ENCODE measurements around the gene XRCC4. TPM values are rescaled to one million over a fixed set of nuclear protein-coding genes. Genes with fewer than 3 reads are reported as not detected.

Gene XRCC4
- total and polyA plus RNA-seq, 4 donors = 2.3 to 4.9 (median 3.0) TPM

- DNase-seq (ENCODE audit: low spot score) = no peak
- no peaks in the 10 kb centered on the region for H3K36me3 ChIP-seq (ENCODE audit: control insufficient read depth in 4 of 4, insufficient read depth in 3 of 4, low read depth in 1 of 4, low read length in 3 of 4)
- H3K4me1 ChIP-seq (ENCODE audit: control insufficient read depth in 4 of 4, insufficient read depth in 4 of 4, low read length in 3 of 4) = peaks cover 0 to 30% (median 5%) of the 10 kb centered on the region in 4 donors
- TF ChIP-seq YY1 (IDR thresholded peaks at IDR 0.05) (no peak), FOXA2 (IDR thresholded peaks at IDR 0.05) (no peak), ZBTB33 (IDR thresholded peaks at IDR 0.05) (no peak), GABPA (IDR thresholded peaks at IDR 0.05 in 1 of 2, conservative IDR thresholded peaks at IDR 0.05 in 1 of 2) (no peak)
- no peak overlapping the region for H3K4me3 ChIP-seq (ENCODE audit: low read depth in 1 of 3, low read length in 3 of 3)
- no peak overlapping the region for H3K9ac ChIP-seq (ENCODE audit: low read depth in 1 of 2, low read length in 2 of 2)
- H3K9me3 ChIP-seq (ENCODE audit: control insufficient read depth in 4 of 4, low read length in 3 of 4) = no peaks in the 10 kb centered on the region
- H3K27ac ChIP-seq (ENCODE audit: low read depth in 1 of 2, low read length in 2 of 2) = no peak overlapping the region
- no peaks in the 10 kb centered on the region for H3K27me3 ChIP-seq (ENCODE audit: control insufficient read depth in 4 of 4, insufficient read depth in 4 of 4, low read length in 3 of 4)
These were observed 95.3 kb downstream of the XRCC4 start for GRCh38 chr5:83172655-83173054.

- WGBS = 47% methylated on average over 2 of the region's 2 CpGs
- no peak for TF ChIP-seq SP1 (IDR thresholded peaks at IDR 0.05)
- TF ChIP-seq FOXA2 (IDR thresholded peaks at IDR 0.05) = peak; percentile 11
- peak in 1 of 2 donors; percentile 28 for TF ChIP-seq RXRA (IDR thresholded peaks at IDR 0.05)
- no peak overlapping the region for H3K27ac ChIP-seq (ENCODE audit: low read depth in 1 of 2, low read length in 2 of 2)
These were observed 96.5 kb downstream of the XRCC4 start for GRCh38 chr5:83173826-83174225.

GRCh38 chr5:83177803-83178202, 100.5 kb downstream of the XRCC4 start:
- no peak overlapping the region for H3K27ac ChIP-seq (ENCODE audit: low read depth in 1 of 2, low read length in 2 of 2)
- no peak for DNase-seq (ENCODE audit: low spot score)
- H3K27me3 ChIP-seq (ENCODE audit: control insufficient read depth in 4 of 4, insufficient read depth in 4 of 4, low read length in 3 of 4) = no peaks in the 10 kb centered on the region
- TF ChIP-seq ZBTB33 (IDR thresholded peaks at IDR 0.05) (no peak), JUND (IDR thresholded peaks at IDR 0.05) (no peak), REST (IDR thresholded peaks at IDR 0.05) (no peak), CTCF (IDR thresholded peaks at IDR 0.05; ENCODE audit: low read depth, low read length, missing input control) (no peak), FOXA1 (IDR thresholded peaks at IDR 0.05) (no peak), TAF1 (conservative IDR thresholded peaks at IDR 0.05) (no peak), ATF3 (IDR thresholded peaks at IDR 0.05) (no peak), GABPA (IDR thresholded peaks at IDR 0.05 in 1 of 2, conservative IDR thresholded peaks at IDR 0.05 in 1 of 2) (no peak), HNF4G (IDR thresholded peaks at IDR 0.05) (no peak)
- H3K4me1 ChIP-seq (ENCODE audit: control insufficient read depth in 4 of 4, insufficient read depth in 4 of 4, low read length in 3 of 4) = peaks cover 0 to 16% (median 4%) of the 10 kb centered on the region in 4 donors
- H3K4me3 ChIP-seq (ENCODE audit: low read depth in 1 of 3, low read length in 3 of 3) = no peak overlapping the region
- no peaks in the 10 kb centered on the region for H3K36me3 ChIP-seq (ENCODE audit: control insufficient read depth in 4 of 4, insufficient read depth in 3 of 4, low read depth in 1 of 4, low read length in 3 of 4)
- no peak overlapping the region for H3K9ac ChIP-seq (ENCODE audit: low read depth in 1 of 2, low read length in 2 of 2)
- 96% methylated on average over 2 of the region's 2 CpGs for WGBS
- H3K9me3 ChIP-seq (ENCODE audit: control insufficient read depth in 4 of 4, low read length in 3 of 4) = no peaks in the 10 kb centered on the region

More at GRCh38 chr5:83173826-83174225, 96.5 kb downstream of the XRCC4 start:
- no peak for DNase-seq (ENCODE audit: low spot score)
- H3K4me3 ChIP-seq (ENCODE audit: low read depth in 1 of 3, low read length in 3 of 3) = no peak overlapping the region
- no peak overlapping the region for H3K9ac ChIP-seq (ENCODE audit: low read depth in 1 of 2, low read length in 2 of 2)
- H3K36me3 ChIP-seq (ENCODE audit: control insufficient read depth in 4 of 4, insufficient read depth in 3 of 4, low read depth in 1 of 4, low read length in 3 of 4) = no peaks in the 10 kb centered on the region
- no peaks in the 10 kb centered on the region for H3K9me3 ChIP-seq (ENCODE audit: control insufficient read depth in 4 of 4, low read length in 3 of 4)
- H3K4me1 ChIP-seq (ENCODE audit: control insufficient read depth in 4 of 4, insufficient read depth in 4 of 4, low read length in 3 of 4) = peaks cover 0 to 30% (median 5%) of the 10 kb centered on the region in 4 donors
- no peaks in the 10 kb centered on the region for H3K27me3 ChIP-seq (ENCODE audit: control insufficient read depth in 4 of 4, insufficient read depth in 4 of 4, low read length in 3 of 4)
